ENCODE data around the gene ZNF81. TPM values are rescaled to one million over a fixed set of nuclear protein-coding genes. Genes with fewer than 3 reads are reported as not detected.
A peak's percentile ranks its signal among the peaks of the same experiment; 100 is the strongest.

ZNF81 gene
- 1 to 10 TPM in 3 of 4 donors, under 1 TPM in 1; 1.00 to 4.3 (median 3.3) TPM for total RNA-seq

DNA sequence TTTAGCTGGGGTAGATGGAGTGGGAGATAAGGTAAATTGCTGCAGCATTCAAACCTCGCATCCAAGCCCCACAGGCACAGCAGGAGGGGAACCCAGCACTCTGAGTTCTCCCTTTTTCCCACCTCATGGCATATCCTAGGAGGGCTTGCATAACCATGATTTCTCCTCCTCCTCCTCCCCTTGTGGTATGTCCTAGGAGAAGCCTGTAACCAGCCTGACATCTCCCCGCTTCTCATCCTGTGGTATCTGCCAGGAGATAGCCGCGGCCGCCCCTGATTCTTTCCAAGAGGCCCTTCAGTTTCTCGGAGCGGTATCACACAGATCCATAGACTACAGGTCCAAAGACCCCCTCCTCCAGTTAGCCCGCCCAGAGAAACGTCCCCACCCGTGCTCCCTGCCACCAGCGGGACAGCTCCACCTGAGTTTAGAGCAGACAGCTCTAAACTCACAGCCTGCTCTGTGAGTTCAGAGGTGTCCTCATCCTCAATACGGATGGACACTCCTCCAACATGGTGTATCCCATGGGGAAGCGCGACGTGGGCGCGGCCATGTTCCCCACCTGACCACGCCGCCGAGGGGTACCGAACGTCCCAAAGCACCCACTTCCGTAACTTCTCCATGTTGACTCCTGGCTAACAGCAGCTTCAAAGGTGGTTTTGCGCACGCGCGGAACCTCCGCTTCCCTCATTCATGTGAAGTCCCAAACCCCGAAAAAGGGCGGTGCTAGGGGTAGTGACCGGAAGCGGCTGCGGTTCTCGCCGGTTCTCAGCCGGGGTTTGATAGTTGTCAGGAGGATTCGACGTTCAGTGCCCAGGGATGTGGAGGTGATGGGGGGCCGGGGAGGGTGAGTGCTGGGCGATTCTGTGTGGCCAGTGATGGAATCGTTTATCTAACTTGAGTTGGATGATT, at the start of gene ZNF81:
Gene ZNF81, plus strand, starts transcription at position 739 of the 909 bp plus-strand sequence. CDS start 9,366 bp downstream, outside the sequence.
- in situ Hi-C loops (cut with MboI; ENCODE audit: low sequenced_read_pairs in 4 of 4) (loop anchor here in 3 of 4 donors (10.0 to 25.0 kb wide), 3 partner anchors 174 to 299 kb away; partner anchors contain the start of genes ELK1 (in 1 of the 3) and UXT (in 1 of the 3)), intact Hi-C loops (cut with DNase I; ENCODE audit: low total_unique reads) (loop anchor here (5.0 to 10.0 kb wide), 2 partner anchors 166 to 182 kb away; partner anchors contain the start of genes ELK1, UXT and ZNF182)
- peak within 1 kb of the TSS; percentile 66 to 80 (median 76) for H3K27ac ChIP-seq
- TF ChIP-seq, protein P1, sequence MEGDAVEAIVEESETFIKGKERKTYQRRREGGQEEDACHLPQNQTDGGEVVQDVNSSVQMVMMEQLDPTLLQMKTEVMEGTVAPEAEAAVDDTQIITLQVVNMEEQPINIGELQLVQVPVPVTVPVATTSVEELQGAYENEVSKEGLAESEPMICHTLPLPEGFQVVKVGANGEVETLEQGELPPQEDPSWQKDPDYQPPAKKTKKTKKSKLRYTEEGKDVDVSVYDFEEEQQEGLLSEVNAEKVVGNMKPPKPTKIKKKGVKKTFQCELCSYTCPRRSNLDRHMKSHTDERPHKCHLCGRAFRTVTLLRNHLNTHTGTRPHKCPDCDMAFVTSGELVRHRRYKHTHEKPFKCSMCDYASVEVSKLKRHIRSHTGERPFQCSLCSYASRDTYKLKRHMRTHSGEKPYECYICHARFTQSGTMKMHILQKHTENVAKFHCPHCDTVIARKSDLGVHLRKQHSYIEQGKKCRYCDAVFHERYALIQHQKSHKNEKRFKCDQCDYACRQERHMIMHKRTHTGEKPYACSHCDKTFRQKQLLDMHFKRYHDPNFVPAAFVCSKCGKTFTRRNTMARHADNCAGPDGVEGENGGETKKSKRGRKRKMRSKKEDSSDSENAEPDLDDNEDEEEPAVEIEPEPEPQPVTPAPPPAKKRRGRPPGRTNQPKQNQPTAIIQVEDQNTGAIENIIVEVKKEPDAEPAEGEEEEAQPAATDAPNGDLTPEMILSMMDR (IDR thresholded peaks at IDR 0.05 in 4 of 5, conservative IDR thresholded peaks at IDR 0.05 in 1 of 5) = no peak
- TF ChIP-seq POLR2A (IDR thresholded peaks at IDR 0.05) = peak; percentile 28 to 33
- no peaks in the 10 kb centered on the region for H3K4me1 ChIP-seq
- peak within 1 kb of the TSS; percentile 60 to 79 (median 62) for H3K4me3 ChIP-seq
- H3K27me3 ChIP-seq = no peaks in the 10 kb centered on the region
- DNase-seq = peak; percentile 88 to 95
- H3K9me3 ChIP-seq = no peaks in the 10 kb centered on the region
- peak; percentile 100 for ATAC-seq
- H3K36me3 ChIP-seq = no peaks in the 10 kb centered on the region

DNA sequence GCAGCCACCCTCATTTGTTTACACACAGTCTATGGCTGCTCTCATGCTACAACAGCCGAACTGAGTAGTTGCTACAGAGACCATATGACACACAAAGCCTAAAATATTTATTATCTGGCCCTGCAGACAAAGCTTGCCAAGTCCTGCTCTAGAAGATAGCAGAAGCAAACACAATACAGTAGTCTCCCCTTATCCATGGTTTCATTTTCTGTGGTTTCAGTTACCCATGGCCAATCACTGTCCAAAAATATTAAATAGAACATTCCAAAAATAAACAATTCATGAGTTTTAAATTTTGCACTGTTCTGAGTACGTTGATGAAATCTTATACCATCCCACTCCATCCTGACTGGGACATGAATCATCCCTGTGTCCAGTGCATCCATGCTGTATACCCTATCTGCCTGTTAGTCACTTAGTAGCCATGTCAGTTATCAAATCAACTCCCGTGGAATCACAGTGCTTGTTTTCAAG, 40.2 kb upstream of the ZNF81 start:
- in situ Hi-C loops (cut with MboI; ENCODE audit: low sequenced_read_pairs in 4 of 4) = no loop called here
- Histone ChIP-seq H3K4me1 (no peaks in the 10 kb centered on the region), H3K9me3 (no peaks in the 10 kb centered on the region), H3K27me3 (no peaks in the 10 kb centered on the region), H3K4me3 (no peak overlapping the region), H3K27ac (peak overlapping the region in 3 of 4 donors; percentile 52 to 72 (median 62)), H3K36me3 (no peaks in the 10 kb centered on the region)
- intact Hi-C loops (cut with DNase I; ENCODE audit: low total_unique reads) = no loop called here
- DNase-seq (no peak), ATAC-seq (peak; percentile 92)
- TF ChIP-seq, protein P1 (IDR thresholded peaks at IDR 0.05 in 4 of 5, conservative IDR thresholded peaks at IDR 0.05 in 1 of 5) = no peak
- no peak for TF ChIP-seq POLR2A (IDR thresholded peaks at IDR 0.05)

GRCh38 chrX:47797084-47797483, 39.6 kb upstream of the ZNF81 start:
- in situ Hi-C loops (cut with MboI; ENCODE audit: low sequenced_read_pairs in 4 of 4) = no loop called here
- no peak for TF ChIP-seq POLR2A (IDR thresholded peaks at IDR 0.05)
- TF ChIP-seq, protein P1 (IDR thresholded peaks at IDR 0.05 in 4 of 5, conservative IDR thresholded peaks at IDR 0.05 in 1 of 5) = no peak
- ATAC-seq (peak; percentile 93 to 95), DNase-seq (peak in 1 of 2 donors; percentile 33)
- H3K27ac ChIP-seq = peak overlapping the region in 3 of 4 donors; percentile 52 to 72 (median 62)
- H3K4me3 ChIP-seq = no peak overlapping the region
- H3K4me1 ChIP-seq = no peaks in the 10 kb centered on the region
- H3K27me3 ChIP-seq = no peaks in the 10 kb centered on the region
- H3K36me3 ChIP-seq = no peaks in the 10 kb centered on the region
- no peaks in the 10 kb centered on the region for H3K9me3 ChIP-seq
- intact Hi-C loops (cut with DNase I; ENCODE audit: low total_unique reads) = no loop called here

GRCh38 chrX:47798861-47799260, 37.8 kb upstream of the ZNF81 start:
- in situ Hi-C loops (cut with MboI; ENCODE audit: low sequenced_read_pairs in 4 of 4) = no loop called here
- Histone ChIP-seq H3K9me3 (no peaks in the 10 kb centered on the region), H3K27me3 (no peaks in the 10 kb centered on the region), H3K4me3 (no peak overlapping the region), H3K4me1 (no peaks in the 10 kb centered on the region), H3K36me3 (no peaks in the 10 kb centered on the region), H3K27ac (no peak overlapping the region)
- no peak for TF ChIP-seq POLR2A (IDR thresholded peaks at IDR 0.05)
- TF ChIP-seq, protein P1 (IDR thresholded peaks at IDR 0.05 in 4 of 5, conservative IDR thresholded peaks at IDR 0.05 in 1 of 5) = no peak
- ATAC-seq = no peak
- intact Hi-C loops (cut with DNase I; ENCODE audit: low total_unique reads) = no loop called here
- DNase-seq = no peak

All from gastrocnemius medialis (tissue), 4 donors.